ENCODE data around the gene ARL8A. TPM values are rescaled to one million over a fixed set of nuclear protein-coding genes. Genes with fewer than 3 reads are reported as not detected.

The ARL8A gene

DNA sequence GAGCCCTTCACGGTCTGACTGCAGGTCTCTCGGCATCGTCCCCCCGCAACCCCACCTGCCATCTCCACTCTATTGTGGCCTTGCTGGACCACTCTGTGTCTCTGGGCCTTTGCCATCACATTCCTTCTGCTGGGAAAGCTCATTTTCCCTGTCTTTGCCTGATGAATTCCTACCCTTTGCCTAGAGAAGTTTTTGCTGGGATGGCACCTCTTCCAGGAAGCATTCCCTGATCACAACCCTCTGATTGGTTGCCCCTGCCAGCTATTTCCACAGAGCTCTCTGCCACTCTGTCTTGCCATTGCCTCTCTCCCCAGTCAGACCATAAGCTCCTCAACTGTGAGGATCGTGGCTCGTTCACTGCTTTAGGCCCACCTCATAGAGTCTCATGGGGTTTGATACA, 50.7 kb downstream of the ARL8A start:
- Histone ChIP-seq H3K27me3 (ENCODE audit: control insufficient read depth, insufficient read depth, low read length) (peaks cover 28% of the 10 kb centered on the region), H3K9ac (ENCODE audit: low read depth, low read length) (no peak overlapping the region), H3K4me1 (ENCODE audit: control insufficient read depth, insufficient read depth, low read length) (no peaks in the 10 kb centered on the region), H3K4me2 (ENCODE audit: low read length) (no peak overlapping the region), H3K9me3 (replicated peaks; ENCODE audit: low read length) (no peaks in the 10 kb centered on the region), H3K4me3 (ENCODE audit: low read length) (no peak overlapping the region), H3K36me3 (ENCODE audit: insufficient read depth, low read length) (no peaks in the 10 kb centered on the region)

DNA sequence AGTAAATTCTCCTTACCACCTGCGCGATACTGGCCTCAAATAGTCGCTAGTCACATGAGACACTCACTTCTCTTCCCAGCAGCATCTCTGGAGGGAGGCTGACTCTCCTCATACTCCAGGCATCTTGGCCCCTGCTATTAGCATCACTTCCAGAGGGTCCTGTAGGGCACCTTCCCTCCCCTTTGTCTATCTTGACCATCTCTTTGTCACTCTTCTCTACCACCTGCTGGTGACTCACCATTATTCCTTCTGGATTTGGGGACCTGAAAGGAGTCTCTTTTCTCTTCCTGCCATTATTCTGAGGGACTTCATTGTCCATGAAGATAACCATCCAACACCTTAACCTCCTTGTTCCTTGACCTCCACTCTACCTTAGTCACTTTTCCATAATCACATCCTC, 53.5 kb downstream of the ARL8A start:
- H3K27me3 ChIP-seq (ENCODE audit: control insufficient read depth, insufficient read depth, low read length) = peaks cover 47% of the 10 kb centered on the region
- no peaks in the 10 kb centered on the region for H3K9me3 ChIP-seq (replicated peaks; ENCODE audit: low read length)
- H3K4me1 ChIP-seq (ENCODE audit: control insufficient read depth, insufficient read depth, low read length) = no peaks in the 10 kb centered on the region
- no peak overlapping the region for H3K4me3 ChIP-seq (ENCODE audit: low read length)
- H3K9ac ChIP-seq (ENCODE audit: low read depth, low read length) = no peak overlapping the region
- H3K36me3 ChIP-seq (ENCODE audit: insufficient read depth, low read length) = no peaks in the 10 kb centered on the region
- H3K4me2 ChIP-seq (ENCODE audit: low read length) = no peak overlapping the region

DNA sequence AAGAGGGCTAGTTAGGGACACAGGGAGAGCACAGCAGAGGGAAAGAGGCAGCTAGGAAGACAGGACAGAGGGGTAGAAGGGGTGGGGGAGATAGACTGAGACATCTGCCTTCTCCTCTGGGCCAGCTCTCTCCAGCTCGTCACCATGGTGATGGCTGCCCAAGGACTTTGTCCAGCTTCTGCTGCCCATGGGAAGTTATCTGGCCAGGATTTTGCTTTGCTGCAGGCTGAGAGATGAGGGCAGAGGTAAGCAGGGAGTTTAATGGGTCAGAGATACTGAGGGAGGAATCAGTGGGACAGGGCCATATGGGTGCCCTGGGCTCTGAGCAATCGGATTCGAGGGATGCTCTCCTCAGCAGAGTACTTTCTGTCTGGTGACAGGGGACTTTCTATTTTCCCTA, 56.3 kb downstream of the ARL8A start:
- H3K4me2 ChIP-seq (ENCODE audit: low read length) = no peak overlapping the region
- H3K4me3 ChIP-seq (ENCODE audit: low read length) = no peak overlapping the region
- H3K27me3 ChIP-seq (ENCODE audit: control insufficient read depth, insufficient read depth, low read length) = peaks cover 49% of the 10 kb centered on the region
- H3K4me1 ChIP-seq (ENCODE audit: control insufficient read depth, insufficient read depth, low read length) = no peaks in the 10 kb centered on the region
- no peak overlapping the region for H3K9ac ChIP-seq (ENCODE audit: low read depth, low read length)
- no peaks in the 10 kb centered on the region for H3K9me3 ChIP-seq (replicated peaks; ENCODE audit: low read length)
- H3K36me3 ChIP-seq (ENCODE audit: insufficient read depth, low read length) = no peaks in the 10 kb centered on the region

DNA sequence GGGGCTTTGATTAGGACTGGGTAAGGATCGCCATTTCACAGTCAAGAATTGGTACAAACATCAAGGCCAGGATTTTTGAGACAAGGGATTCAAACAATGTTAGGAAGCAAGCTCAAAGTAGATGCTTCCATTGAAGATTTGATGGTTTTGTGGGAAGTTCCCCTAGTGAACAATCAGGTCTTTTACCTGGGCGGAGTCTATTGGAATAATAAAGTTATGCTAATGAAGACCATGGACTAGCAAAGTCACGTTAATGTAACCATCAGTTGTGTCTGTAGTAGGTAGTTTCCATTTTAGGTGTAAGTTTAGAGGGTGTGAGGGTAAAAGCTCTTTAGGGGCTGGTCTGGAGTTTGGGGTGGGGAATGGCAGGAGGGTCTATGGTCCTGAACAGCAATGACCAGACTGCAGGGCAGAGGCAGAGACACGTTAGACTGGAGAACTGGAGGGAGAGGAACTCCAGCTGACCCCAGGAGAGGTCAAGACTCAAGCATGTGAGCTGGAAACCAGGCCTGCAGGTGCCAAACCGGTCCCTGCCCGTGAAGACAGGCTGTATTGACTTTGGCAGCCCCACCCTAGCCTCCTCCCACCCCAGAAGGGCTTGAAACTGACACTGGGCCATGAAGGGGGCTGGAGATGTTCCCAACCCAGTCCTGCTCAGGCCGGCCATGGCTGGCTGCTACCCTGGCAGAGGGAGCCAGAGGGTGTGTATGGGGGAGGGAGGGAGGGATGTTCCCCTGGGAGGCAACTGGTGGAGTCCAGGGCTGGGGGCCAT, 57.8 kb downstream of the ARL8A start:
- H3K4me3 ChIP-seq (ENCODE audit: low read length) = no peak overlapping the region
- no peaks in the 10 kb centered on the region for H3K4me1 ChIP-seq (ENCODE audit: control insufficient read depth, insufficient read depth, low read length)

DNA sequence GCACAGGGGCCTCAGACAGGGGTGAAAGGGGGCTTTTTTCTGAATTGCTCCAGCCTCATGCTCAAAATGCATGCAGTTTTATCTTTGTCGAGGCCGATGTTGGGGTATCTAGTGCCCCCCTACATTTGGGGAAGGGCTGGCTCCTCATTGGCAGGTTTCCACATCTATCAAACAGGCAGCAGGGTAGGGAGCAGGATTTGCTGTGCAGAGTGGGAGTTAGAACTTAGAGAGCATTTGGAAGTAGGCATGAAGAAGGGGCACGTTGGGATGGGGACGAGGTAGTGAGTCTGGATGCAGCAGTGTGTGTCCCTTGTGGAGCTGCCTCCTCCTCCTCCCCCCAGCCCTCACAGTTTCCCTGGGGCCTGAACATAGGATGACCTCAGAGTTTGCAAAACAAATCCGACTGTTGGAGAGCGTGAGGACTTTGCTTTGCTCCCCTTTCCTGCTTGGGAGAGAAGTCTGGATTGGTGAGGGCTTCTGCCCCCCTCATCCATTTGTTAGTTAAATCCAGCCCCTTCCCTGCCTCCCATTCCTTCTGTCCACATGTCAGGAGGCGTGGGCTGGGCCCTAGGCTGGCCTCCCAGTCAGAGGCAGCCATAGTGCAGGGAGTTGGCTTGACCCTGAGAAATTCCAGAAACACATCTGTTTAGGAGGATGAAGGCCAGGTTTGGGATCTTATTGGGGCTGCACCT, 58.7 kb downstream of the ARL8A start:
- Histone ChIP-seq H3K36me3 (ENCODE audit: insufficient read depth, low read length) (no peaks in the 10 kb centered on the region), H3K4me3 (ENCODE audit: low read length) (no peak overlapping the region), H3K4me1 (ENCODE audit: control insufficient read depth, insufficient read depth, low read length) (no peaks in the 10 kb centered on the region), H3K9ac (ENCODE audit: low read depth, low read length) (no peak overlapping the region), H3K27me3 (ENCODE audit: control insufficient read depth, insufficient read depth, low read length) (peaks cover 33% of the 10 kb centered on the region), H3K4me2 (ENCODE audit: low read length) (no peak overlapping the region), H3K9me3 (replicated peaks; ENCODE audit: low read length) (no peaks in the 10 kb centered on the region)

More for the DNA sequence above, 57.8 kb downstream of the ARL8A start:
- H3K9ac ChIP-seq (ENCODE audit: low read depth, low read length) = no peak overlapping the region
- no peaks in the 10 kb centered on the region for H3K36me3 ChIP-seq (ENCODE audit: insufficient read depth, low read length)
- H3K27me3 ChIP-seq (ENCODE audit: control insufficient read depth, insufficient read depth, low read length) = peaks cover 42% of the 10 kb centered on the region
- no peaks in the 10 kb centered on the region for H3K9me3 ChIP-seq (replicated peaks; ENCODE audit: low read length)
- no peak overlapping the region for H3K4me2 ChIP-seq (ENCODE audit: low read length)

DNA sequence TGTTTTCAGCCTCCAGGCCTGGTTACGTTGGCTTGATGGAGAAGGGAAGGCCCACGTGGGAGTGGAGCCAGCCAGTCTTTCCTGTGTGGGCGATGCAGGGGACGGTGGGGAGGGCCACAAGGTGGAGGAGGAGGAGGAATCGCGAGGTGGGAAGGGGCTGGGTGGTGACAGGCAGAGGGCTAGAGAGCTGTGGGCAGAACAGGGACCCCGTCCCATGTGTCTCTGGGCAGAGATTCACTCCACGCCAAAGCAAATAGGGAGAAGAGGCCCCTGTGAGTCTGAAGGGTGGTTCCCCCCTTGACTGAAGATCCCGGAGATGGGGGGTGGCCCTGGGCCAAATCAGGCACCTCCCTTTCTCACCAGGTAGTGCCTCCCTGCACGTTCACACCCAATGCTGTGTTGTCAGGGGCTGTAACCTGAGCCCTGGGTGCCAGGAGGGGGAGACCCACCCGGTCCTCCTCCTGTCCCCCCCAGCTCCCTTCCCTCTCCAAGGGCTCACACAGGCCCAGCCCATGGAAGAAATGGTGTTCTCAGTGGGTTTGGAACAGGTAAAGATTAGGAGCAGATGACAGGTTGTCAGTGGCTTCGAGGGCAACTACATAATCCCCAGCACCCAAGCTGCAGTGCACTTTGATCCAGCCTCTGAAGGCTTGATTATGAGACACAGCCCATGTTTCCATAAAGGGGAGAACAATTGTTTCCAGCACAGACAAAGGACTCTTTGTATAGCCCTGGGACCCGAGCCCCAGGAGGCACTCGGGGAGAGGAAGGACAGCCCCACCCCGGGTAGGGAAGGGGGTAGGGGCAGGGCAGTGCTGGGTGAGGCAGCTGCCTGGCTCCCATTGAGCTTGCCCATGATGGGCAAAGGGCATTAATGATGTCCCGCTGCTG, 59.5 kb downstream of the ARL8A start:
- no peak overlapping the region for H3K4me3 ChIP-seq (ENCODE audit: low read length)
- H3K9ac ChIP-seq (ENCODE audit: low read depth, low read length) = no peak overlapping the region
- no peaks in the 10 kb centered on the region for H3K36me3 ChIP-seq (ENCODE audit: insufficient read depth, low read length)
- H3K4me1 ChIP-seq (ENCODE audit: control insufficient read depth, insufficient read depth, low read length) = no peaks in the 10 kb centered on the region
- H3K4me2 ChIP-seq (ENCODE audit: low read length) = no peak overlapping the region
- peaks cover 31% of the 10 kb centered on the region for H3K27me3 ChIP-seq (ENCODE audit: control insufficient read depth, insufficient read depth, low read length)
- H3K9me3 ChIP-seq (replicated peaks; ENCODE audit: low read length) = no peaks in the 10 kb centered on the region

Small RNA genes lying within 50 kb of the gene (small RNA-seq; reads per million reads assigned to genes)
- not detected for gene CRIP1P3
